Liver (tissue), 9 donors: ENCODE data around the gene IRF9. TPM values are rescaled to one million over a fixed set of nuclear protein-coding genes. Genes with fewer than 3 reads are reported as not detected.

Source experiments
- DNase-seq: peaks from one replicate; pipeline ENCODE4 v3.0.0-alpha.2; 2017; ENCODE audit warnings: low spot score
- H3K27ac ChIP-seq, 2 donors: one replicate each; pipeline ENCODE4 v1.7.0; 2013; ENCODE audit warnings: inconsistent platforms in 2 of 2, low read length in 2 of 2, control low read depth in 1 of 2, low read depth in 1 of 2, mild to moderate bottlenecking in 1 of 2
- H3K27me3 ChIP-seq, 4 donors: one replicate each; pipeline versions ENCODE4 v1.6.1 to v1.7.0; 2013; ENCODE audit warnings: low read length in 3 of 4, inconsistent platforms in 1 of 4, mild to moderate bottlenecking in 1 of 4, moderate library complexity in 1 of 4; ENCODE audit not compliant: control insufficient read depth in 4 of 4, insufficient read depth in 4 of 4
- H3K36me3 ChIP-seq, 4 donors: one replicate each; pipeline versions ENCODE4 v1.6.1 to v1.7.0; 2013; ENCODE audit warnings: low read length in 3 of 4, mild to moderate bottlenecking in 3 of 4, low read depth in 1 of 4, moderate library complexity in 1 of 4; ENCODE audit not compliant: control insufficient read depth in 4 of 4, insufficient read depth in 3 of 4
- H3K4me1 ChIP-seq, 4 donors: one replicate each; pipeline versions ENCODE4 v1.6.1 to v1.7.0; 2013; ENCODE audit warnings: low read length in 3 of 4, mild to moderate bottlenecking in 3 of 4, moderate library complexity in 1 of 4; ENCODE audit not compliant: control insufficient read depth in 4 of 4, insufficient read depth in 4 of 4
- H3K4me3 ChIP-seq, 3 donors: one replicate each; pipeline versions ENCODE4 v1.6.1 to v1.7.0; 2013; ENCODE audit warnings: low read length in 3 of 3, control low read depth in 1 of 3, low read depth in 1 of 3, mild to moderate bottlenecking in 1 of 3
- H3K9ac ChIP-seq, 2 donors: one replicate each; pipeline ENCODE4 v1.7.0; 2013; ENCODE audit warnings: low read length in 2 of 2, mild to moderate bottlenecking in 2 of 2, moderate library complexity in 2 of 2, control low read depth in 1 of 2, low read depth in 1 of 2
- H3K9me3 ChIP-seq, 4 donors: one replicate each; pipeline versions ENCODE4 v1.6.1 to v1.7.0; 2013; ENCODE audit warnings: low read length in 3 of 4; ENCODE audit not compliant: control insufficient read depth in 4 of 4
- EGR1 ChIP-seq, 2 donors: IDR thresholded peaks; 2 replicates each; pipeline ENCODE4 v1.6.1; 2016 to 2018; ENCODE audit warnings: antibody characterized with exemption in 2 of 2, low read depth in 2 of 2
- FOXA1 ChIP-seq: IDR thresholded peaks from 2 replicates; pipeline ENCODE4 v1.6.1; 2016; ENCODE audit warnings: antibody characterized with exemption
- FOXA2 ChIP-seq: IDR thresholded peaks from 2 replicates; pipeline ENCODE4 v1.6.1; 2016; ENCODE audit warnings: antibody characterized with exemption
- GABPA ChIP-seq, 2 donors: IDR thresholded peaks in 1 of 2; conservative IDR thresholded peaks in 1 of 2; 2 replicates each; pipeline ENCODE4 v1.6.1; 2016; ENCODE audit warnings: antibody characterized with exemption in 2 of 2, mild to moderate bottlenecking in 1 of 2, moderate library complexity in 1 of 2
- HNF4A ChIP-seq, 2 donors: conservative IDR thresholded peaks; 2 replicates each; pipeline ENCODE4 v1.6.1; 2016; ENCODE audit warnings: antibody characterized with exemption in 2 of 2, mild to moderate bottlenecking in 2 of 2
- HNF4G ChIP-seq: IDR thresholded peaks from 2 replicates; pipeline ENCODE4 v1.6.1; 2016; ENCODE audit warnings: antibody characterized with exemption
- JUND ChIP-seq, 2 donors: IDR thresholded peaks; 2 replicates each; pipeline ENCODE4 v1.6.1; 2016; ENCODE audit warnings: antibody characterized with exemption in 2 of 2
- NR2F2 ChIP-seq: IDR thresholded peaks from 2 replicates; pipeline ENCODE4 v1.6.1; 2016; ENCODE audit warnings: antibody characterized with exemption
- RAD21 ChIP-seq, 2 donors: IDR thresholded peaks; 2 replicates each; pipeline ENCODE4 v1.6.1; 2016; ENCODE audit warnings: antibody characterized with exemption in 2 of 2, mild to moderate bottlenecking in 2 of 2
- RXRA ChIP-seq, 2 donors: IDR thresholded peaks; 2 replicates each; pipeline ENCODE4 v1.6.1; 2017 to 2018; ENCODE audit warnings: antibody characterized with exemption in 2 of 2, mild to moderate bottlenecking in 1 of 2
- SP1 ChIP-seq: IDR thresholded peaks from 2 replicates; pipeline ENCODE4 v1.6.1; 2018; ENCODE audit warnings: antibody characterized with exemption, mild to moderate bottlenecking
- TAF1 ChIP-seq: conservative IDR thresholded peaks from 2 replicates; pipeline ENCODE4 v1.6.1; 2016; ENCODE audit warnings: antibody characterized with exemption, mild to moderate bottlenecking
- YY1 ChIP-seq: IDR thresholded peaks from 2 replicates; pipeline ENCODE4 v1.6.1; 2016; ENCODE audit warnings: antibody characterized with exemption, mild to moderate bottlenecking
- whole genome bisulfite sequencing: extraction: QIAGEN DNeasy Blood & Tissue Kit; methylation state at CpG from one replicate; pipeline ENCODE4 v1.1.7; 2013; 5-methylcytosine and 5-hydroxymethylcytosine counted together
- polyA plus RNA-seq, 2 donors: library from polyadenylated mRNA; stranded (reverse) in 1 of 2; unstranded in 1 of 2; fragments of 200-250 nt in 1 of 2; fragments of >200 nt in 1 of 2; fragmentation: Nextera tagmentation in 1 of 2; extraction: Ambion mirVana in 1 of 2; gene quantifications; one replicate each; pipeline versions ENCODE4 v1.2.1 to v1.2.3, GENCODE V29; 2013 to 2015
- total RNA-seq, 2 donors: library from RNA; depleted of rRNA; stranded (reverse); fragments of >200 nt; gene quantifications; one replicate each; pipeline ENCODE4 v1.2.3, GENCODE V29; 2014
- TF ChIP-seq, protein P1 (sequence below): IDR thresholded peaks from 2 replicates; pipeline ENCODE4 v1.6.1; 2016; ENCODE audit warnings: antibody characterized with exemption
- TF ChIP-seq, protein P2 (sequence below): IDR thresholded peaks from 2 replicates; pipeline ENCODE4 v1.6.1; 2016; ENCODE audit warnings: antibody characterized with exemption, mild to moderate bottlenecking
- TF ChIP-seq, protein P3 (sequence below): fragments of 150-350 bp; IDR thresholded peaks from 2 replicates; pipeline ENCODE4 v1.5.1; 2017; ENCODE audit warnings: improper control_type of control experiment, low read depth, low read length; ENCODE audit not compliant: missing input control
- TF ChIP-seq, protein P4 (sequence below): IDR thresholded peaks from 2 replicates; pipeline ENCODE4 v1.6.1; 2016; ENCODE audit warnings: antibody characterized with exemption
- TF ChIP-seq, protein P5 (sequence below): IDR thresholded peaks from 2 replicates; pipeline ENCODE4 v1.6.1; 2016; ENCODE audit warnings: antibody characterized with exemption
- donor health status: healthy.
- donor health status: healthy.
- donor health status: healthy.
- donor health status: healthy.
- donor health status: healthy.

The IRF9 gene
- total and polyA plus RNA-seq, 4 donors, result 37.9 to 60.9 (median 51.0) TPM

DNA sequence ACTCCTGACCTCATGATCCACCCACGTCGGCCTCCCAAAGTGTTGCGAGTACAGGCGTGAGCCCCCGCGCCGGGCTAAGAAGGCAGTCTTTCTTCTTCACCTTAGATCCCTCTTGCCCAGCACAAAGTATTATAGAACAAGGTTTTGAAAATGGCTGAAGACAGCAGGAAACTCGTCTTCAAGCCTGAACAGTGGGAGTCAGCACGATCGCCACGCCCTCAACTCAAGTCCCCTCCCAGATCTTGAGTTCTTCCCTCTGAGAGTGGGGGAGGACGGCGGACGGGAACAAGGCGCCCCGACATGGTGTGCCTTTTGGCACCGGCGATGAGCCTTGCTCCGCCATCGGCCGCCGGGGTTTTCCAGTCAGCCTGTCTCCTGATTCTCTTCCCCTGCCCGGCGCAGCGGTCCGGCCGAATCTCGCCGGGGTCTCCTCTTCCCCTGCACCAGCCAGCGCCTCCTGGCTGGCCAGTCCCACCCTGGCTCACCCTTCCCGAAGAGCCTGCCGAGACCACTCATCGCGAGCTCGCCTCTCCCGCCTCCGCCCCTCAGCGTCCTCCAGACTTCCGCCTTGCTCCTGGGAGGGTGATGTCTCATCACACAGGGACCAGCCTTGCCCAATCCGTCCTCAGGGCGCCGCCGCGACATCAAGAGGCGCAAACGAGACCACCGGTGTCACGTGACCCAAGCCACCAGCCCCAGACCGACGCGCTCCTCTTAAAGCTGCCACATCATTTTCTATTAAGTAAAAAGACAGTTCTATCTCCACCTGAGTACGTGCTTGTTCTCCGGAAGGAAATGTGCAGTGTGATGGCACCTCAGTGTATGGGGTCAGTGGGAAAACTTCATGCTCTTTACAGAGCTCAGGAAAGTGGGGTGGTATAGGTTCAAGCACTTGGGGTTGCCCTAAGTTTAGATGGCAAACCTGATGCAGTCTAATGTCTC is 52.1 kb downstream of the IRF9 start, which contains the start of gene CHMP4A:
Gene CHMP4A (minus strand): TSS at position 565 of the 942 bp plus-strand sequence. CDS start 49 bp downstream, at position 516.
- Histone ChIP-seq H3K4me1 (peaks cover 0 to 23% (median 8%) of the 10 kb centered on the region in 4 donors), H3K9ac (peak within 1 kb of the TSS; percentile 57 to 68), H3K4me3 (peak within 1 kb of the TSS; percentile 67 to 84 (median 69)), H3K27me3 (no peaks in the 10 kb centered on the region), H3K27ac (peak within 1 kb of the TSS; percentile 90 to 91), H3K9me3 (no peaks in the 10 kb centered on the region), H3K36me3 (peaks cover 7 to 24% (median 16%) of the 10 kb centered on the region in 4 donors)
- DNase-seq, result peak; percentile 87
- 4% methylated on average over 53 of the region's 53 CpGs for WGBS
- TF ChIP-seq, protein P1, sequence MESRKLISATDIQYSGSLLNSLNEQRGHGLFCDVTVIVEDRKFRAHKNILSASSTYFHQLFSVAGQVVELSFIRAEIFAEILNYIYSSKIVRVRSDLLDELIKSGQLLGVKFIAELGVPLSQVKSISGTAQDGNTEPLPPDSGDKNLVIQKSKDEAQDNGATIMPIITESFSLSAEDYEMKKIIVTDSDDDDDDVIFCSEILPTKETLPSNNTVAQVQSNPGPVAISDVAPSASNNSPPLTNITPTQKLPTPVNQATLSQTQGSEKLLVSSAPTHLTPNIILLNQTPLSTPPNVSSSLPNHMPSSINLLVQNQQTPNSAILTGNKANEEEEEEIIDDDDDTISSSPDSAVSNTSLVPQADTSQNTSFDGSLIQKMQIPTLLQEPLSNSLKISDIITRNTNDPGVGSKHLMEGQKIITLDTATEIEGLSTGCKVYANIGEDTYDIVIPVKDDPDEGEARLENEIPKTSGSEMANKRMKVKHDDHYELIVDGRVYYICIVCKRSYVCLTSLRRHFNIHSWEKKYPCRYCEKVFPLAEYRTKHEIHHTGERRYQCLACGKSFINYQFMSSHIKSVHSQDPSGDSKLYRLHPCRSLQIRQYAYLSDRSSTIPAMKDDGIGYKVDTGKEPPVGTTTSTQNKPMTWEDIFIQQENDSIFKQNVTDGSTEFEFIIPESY, result peak; percentile 87
- TF ChIP-seq SP1 (peak; percentile 58), FOXA1 (no peak), RAD21 (IDR thresholded peaks at IDR 0.05) (peak in 1 of 2 donors; percentile 34), GABPA (IDR thresholded peaks at IDR 0.05 in 1 of 2, conservative IDR thresholded peaks at IDR 0.05 in 1 of 2) (peak in 1 of 2 donors; percentile 78), YY1 (peak; percentile 90), TAF1 (no peak), EGR1 (IDR thresholded peaks at IDR 0.05; ENCODE audit: low read depth in 2 of 2) (no peak), HNF4G (no peak), RXRA (IDR thresholded peaks at IDR 0.05) (no peak), NR2F2 (no peak), HNF4A (conservative IDR thresholded peaks at IDR 0.05) (peak in 1 of 2 donors; percentile 15), FOXA2 (no peak), JUND (IDR thresholded peaks at IDR 0.05) (no peak)
- TF ChIP-seq, protein P2, sequence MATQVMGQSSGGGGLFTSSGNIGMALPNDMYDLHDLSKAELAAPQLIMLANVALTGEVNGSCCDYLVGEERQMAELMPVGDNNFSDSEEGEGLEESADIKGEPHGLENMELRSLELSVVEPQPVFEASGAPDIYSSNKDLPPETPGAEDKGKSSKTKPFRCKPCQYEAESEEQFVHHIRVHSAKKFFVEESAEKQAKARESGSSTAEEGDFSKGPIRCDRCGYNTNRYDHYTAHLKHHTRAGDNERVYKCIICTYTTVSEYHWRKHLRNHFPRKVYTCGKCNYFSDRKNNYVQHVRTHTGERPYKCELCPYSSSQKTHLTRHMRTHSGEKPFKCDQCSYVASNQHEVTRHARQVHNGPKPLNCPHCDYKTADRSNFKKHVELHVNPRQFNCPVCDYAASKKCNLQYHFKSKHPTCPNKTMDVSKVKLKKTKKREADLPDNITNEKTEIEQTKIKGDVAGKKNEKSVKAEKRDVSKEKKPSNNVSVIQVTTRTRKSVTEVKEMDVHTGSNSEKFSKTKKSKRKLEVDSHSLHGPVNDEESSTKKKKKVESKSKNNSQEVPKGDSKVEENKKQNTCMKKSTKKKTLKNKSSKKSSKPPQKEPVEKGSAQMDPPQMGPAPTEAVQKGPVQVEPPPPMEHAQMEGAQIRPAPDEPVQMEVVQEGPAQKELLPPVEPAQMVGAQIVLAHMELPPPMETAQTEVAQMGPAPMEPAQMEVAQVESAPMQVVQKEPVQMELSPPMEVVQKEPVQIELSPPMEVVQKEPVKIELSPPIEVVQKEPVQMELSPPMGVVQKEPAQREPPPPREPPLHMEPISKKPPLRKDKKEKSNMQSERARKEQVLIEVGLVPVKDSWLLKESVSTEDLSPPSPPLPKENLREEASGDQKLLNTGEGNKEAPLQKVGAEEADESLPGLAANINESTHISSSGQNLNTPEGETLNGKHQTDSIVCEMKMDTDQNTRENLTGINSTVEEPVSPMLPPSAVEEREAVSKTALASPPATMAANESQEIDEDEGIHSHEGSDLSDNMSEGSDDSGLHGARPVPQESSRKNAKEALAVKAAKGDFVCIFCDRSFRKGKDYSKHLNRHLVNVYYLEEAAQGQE, result peak; percentile 18
- TF ChIP-seq, protein P3, sequence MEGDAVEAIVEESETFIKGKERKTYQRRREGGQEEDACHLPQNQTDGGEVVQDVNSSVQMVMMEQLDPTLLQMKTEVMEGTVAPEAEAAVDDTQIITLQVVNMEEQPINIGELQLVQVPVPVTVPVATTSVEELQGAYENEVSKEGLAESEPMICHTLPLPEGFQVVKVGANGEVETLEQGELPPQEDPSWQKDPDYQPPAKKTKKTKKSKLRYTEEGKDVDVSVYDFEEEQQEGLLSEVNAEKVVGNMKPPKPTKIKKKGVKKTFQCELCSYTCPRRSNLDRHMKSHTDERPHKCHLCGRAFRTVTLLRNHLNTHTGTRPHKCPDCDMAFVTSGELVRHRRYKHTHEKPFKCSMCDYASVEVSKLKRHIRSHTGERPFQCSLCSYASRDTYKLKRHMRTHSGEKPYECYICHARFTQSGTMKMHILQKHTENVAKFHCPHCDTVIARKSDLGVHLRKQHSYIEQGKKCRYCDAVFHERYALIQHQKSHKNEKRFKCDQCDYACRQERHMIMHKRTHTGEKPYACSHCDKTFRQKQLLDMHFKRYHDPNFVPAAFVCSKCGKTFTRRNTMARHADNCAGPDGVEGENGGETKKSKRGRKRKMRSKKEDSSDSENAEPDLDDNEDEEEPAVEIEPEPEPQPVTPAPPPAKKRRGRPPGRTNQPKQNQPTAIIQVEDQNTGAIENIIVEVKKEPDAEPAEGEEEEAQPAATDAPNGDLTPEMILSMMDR, result no peak
- TF ChIP-seq, protein P4, sequence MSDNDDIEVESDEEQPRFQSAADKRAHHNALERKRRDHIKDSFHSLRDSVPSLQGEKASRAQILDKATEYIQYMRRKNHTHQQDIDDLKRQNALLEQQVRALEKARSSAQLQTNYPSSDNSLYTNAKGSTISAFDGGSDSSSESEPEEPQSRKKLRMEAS, result no peak
- TF ChIP-seq, protein P5, sequence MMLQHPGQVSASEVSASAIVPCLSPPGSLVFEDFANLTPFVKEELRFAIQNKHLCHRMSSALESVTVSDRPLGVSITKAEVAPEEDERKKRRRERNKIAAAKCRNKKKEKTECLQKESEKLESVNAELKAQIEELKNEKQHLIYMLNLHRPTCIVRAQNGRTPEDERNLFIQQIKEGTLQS, result peak; percentile 56
